HG03378 (cell line): ENCODE data around the gene DSCAML1.

Experiments
- ATAC-seq: cut with Tn5 transposase; IDR thresholded peaks from one replicate; pipeline ENCODE4 v1.9.1; 2021; ENCODE audit warnings: mild to moderate bottlenecking, moderate library complexity; ENCODE audit not compliant: unreplicated experiment

DSCAML1 gene

GRCh38 chr11:117394221-117394925, 402.6 kb downstream of the DSCAML1 start:
- ATAC-seq, result no peak

- ATAC-seq, result no peak
These were observed 404.0 kb downstream of the DSCAML1 start for GRCh38 chr11:117392979-117393378.

DNA sequence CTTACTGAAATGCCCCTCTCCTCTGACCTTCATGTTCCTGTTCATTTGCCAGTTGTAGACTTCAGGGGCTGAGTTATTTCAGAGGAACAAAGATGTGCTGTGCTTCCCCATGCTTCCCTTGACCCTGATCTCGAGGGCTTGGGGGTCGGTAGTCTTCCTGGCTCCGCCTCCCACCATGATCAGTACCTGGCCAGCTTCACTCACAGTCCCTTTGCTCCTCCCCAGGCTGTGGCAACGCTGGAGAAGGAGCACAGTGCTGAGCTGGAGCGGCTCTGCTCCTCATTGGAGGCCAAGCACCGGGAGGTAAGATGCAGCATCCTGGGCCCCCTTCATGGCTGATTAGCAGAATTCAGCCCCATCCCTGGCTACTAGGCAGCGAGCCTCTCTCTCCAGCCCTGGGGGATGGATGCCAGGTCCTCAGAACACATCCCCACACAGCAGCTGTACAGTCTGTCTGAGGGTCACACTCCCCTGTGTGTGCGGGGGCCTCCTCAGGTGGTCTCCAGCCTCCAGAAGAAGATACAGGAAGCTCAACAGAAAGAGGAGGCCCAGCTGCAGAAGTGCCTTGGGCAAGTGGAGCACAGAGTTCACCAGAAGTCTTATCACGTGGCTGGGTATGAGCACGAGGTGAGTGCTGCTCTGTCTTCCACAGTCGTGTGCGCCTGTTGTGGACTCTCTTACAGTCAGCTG, 404.9 kb downstream of the DSCAML1 start:
- ATAC-seq, result no peak

GRCh38 chr11:117391181-117391580, 405.8 kb downstream of the DSCAML1 start:
- no peak for ATAC-seq

GRCh38 chr11:117390743-117391142, 406.3 kb downstream of the DSCAML1 start:
- no peak for ATAC-seq

GRCh38 chr11:117387992-117388755, 408.8 kb downstream of the DSCAML1 start:
- no peak for ATAC-seq

DNA sequence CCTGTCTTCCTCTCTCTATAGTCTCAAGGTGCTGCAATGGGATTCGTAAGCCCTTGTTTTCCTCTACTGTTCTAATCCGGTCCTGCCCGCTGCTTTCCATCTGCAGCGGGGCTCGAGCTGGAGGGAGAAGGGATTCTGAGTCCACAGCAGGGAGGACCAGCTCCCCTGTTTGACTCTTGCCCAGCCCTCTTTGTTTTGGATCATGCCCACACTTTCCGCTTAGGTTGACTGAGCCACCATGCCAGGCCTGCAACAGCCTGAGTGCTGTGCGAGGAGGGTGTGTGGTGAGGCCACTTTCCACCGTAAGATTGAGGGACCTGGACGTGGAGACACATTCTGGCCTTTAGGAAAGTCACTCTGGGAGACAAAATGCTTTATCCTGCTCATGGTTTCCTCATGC, 411.1 kb downstream of the DSCAML1 start:
- ATAC-seq, result no peak

GRCh38 chr11:117385471-117385870, 411.5 kb downstream of the DSCAML1 start:
- no peak for ATAC-seq

DNA sequence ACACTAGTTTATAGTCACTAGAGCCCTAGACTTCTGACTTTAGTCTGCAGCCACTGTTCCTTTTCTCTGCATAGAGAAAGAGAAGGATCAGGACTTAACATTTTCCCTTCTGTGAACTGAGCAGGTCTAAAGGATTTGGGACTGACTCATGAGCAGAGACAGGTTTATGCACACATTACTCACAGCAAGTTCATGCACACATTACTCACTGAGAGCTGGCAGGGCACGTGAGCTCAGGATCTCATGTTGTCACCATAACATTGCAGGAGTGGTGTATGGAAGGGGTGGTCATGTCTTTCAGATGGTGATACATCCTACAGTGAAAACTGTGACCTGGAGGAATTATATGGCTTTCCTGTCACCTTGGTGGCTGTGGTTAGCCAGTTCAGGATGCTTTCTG, 413.0 kb downstream of the DSCAML1 start:
- no peak for ATAC-seq

DNA sequence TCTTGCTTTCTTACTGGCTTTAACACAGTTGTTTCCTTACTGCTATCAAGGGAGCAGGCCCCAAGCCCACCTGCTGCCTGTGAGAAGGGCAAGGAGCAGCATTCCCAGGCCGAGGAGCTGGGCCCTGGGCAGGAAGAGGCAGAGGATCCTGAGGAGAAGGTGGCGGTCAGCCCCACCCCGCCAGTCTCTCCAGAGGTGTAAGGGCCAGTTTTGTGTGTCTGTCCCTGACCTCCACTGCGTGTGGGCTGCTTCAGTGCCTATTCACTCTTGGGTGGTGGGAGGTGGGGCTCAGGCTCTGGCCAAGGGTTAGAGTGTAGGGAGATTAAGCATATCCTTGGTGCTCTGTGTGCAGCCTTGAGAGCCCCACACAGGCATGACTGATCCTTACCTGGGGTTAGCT, 414.3 kb downstream of the DSCAML1 start:
- no peak for ATAC-seq

GRCh38 chr11:117381481-117382387, 415.3 kb downstream of the DSCAML1 start:
- no peak for ATAC-seq

DNA sequence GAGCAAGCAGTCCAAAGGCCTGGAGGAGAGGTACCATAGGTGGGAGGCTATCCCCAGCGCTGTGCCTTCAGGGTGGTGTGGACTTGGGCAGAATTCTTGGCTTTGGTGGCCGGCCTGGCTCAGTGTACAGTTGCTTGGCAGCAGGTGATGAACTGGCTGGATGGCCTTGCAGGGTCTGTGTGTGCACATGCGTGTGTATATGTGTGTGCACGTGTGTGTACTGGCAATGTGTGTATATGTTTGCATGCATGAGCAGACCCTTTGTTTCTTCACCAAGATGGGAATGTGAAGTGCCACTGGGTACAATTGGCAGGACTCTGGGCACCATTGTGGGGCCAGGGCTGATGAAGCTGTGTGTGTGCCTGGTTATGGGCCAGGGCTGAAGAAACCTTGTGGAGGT, 416.3 kb downstream of the DSCAML1 start:
- no peak for ATAC-seq

- no peak for ATAC-seq
These were observed 417.8 kb downstream of the DSCAML1 start for GRCh38 chr11:117378976-117379865.
